Spinal cord (tissue), 10 donors: Measurements from ENCODE around the gene ESRRB. TPM values are rescaled to one million over a fixed set of nuclear protein-coding genes. Genes with fewer than 3 reads are reported as not detected.

ENCODE experiments used
- DNase-seq, 6 donors: peaks; one replicate each; pipeline versions ENCODE4 v3.0.0 to v3.0.0-alpha.2; 2013 to 2015; ENCODE audit warnings: low spot score in 6 of 6, low read depth in 4 of 6
- H3K27ac ChIP-seq: one replicate; pipeline ENCODE4 v1.5.1; 2013; ENCODE audit warnings: low read depth, low read length, control low read depth
- H3K27me3 ChIP-seq: one replicate; pipeline ENCODE4 v1.6.1; 2013; ENCODE audit warnings: low read length; ENCODE audit not compliant: control insufficient read depth, insufficient read depth
- H3K36me3 ChIP-seq: one replicate; pipeline ENCODE4 v1.6.1; 2013; ENCODE audit warnings: low read length; ENCODE audit not compliant: control insufficient read depth, insufficient read depth
- H3K4me1 ChIP-seq: one replicate; pipeline ENCODE4 v1.6.1; 2013; ENCODE audit warnings: low read length; ENCODE audit not compliant: control insufficient read depth, insufficient read depth
- H3K4me3 ChIP-seq: one replicate; pipeline ENCODE4 v1.5.1; 2013; ENCODE audit warnings: low read depth, low read length, control low read depth
- H3K9me3 ChIP-seq: one replicate; pipeline ENCODE4 v1.6.1; 2013; ENCODE audit warnings: low read length; ENCODE audit not compliant: control insufficient read depth, insufficient read depth
- WGBS: methylation state at CpG from one replicate; pipeline ENCODE4 v1.1.5; 2013; ENCODE audit warnings: missing lambda C conversion rate; ENCODE audit not compliant: insufficient coverage; 5-methylcytosine and 5-hydroxymethylcytosine counted together
- long read RNA-seq, 4 donors: transcript quantifications; one replicate each; lab custom pipeline, GENCODE V29; 2026
- polyA plus RNA-seq, 2 donors: library from polyadenylated mRNA; unstranded; fragments of 120-200 nt; gene quantifications; one replicate each; pipeline ENCODE4 v1.2.1, GENCODE V29; 2013; ENCODE audit not compliant: insufficient read length in 2 of 2
- total RNA-seq, 2 donors: library from RNA; depleted of rRNA in 1 of 2; stranded (reverse); fragments of 120-200 nt in 1 of 2; fragments of >200 nt in 1 of 2; gene quantifications; one replicate each; pipeline versions ENCODE4 v1.2.3 to v1.2.4, GENCODE V29; 2013 to 2014
- donor health status: healthy.

The ESRRB gene
- total RNA-seq (1 to 10 TPM in 1 of 2 donors, under 1 TPM in 1; 0.99 to 1.5 TPM), polyA plus RNA-seq (1 to 10 TPM; 5.6 TPM)
- long read RNA-seq, donor 1, full-length matches to known transcripts: 3 of 3 reads
- long read RNA-seq, donor 1, partial matches to known transcripts: 0 of 3 reads
- long read RNA-seq, donor 1, other reads (novel, unspliced or antisense): 0 of 3 reads
- long read RNA-seq, donor 2, partial matches to known transcripts: 0 of 2 reads
- long read RNA-seq, donor 2, other reads (novel, unspliced or antisense): 0 of 2 reads
- long read RNA-seq, donor 3, full-length matches to known transcripts: 2 of 2 reads
- long read RNA-seq, donor 3, partial matches to known transcripts: 0 of 2 reads
- long read RNA-seq, donor 3, other reads (novel, unspliced or antisense): 0 of 2 reads
- long read RNA-seq, donor 4: 0 reads

DNA sequence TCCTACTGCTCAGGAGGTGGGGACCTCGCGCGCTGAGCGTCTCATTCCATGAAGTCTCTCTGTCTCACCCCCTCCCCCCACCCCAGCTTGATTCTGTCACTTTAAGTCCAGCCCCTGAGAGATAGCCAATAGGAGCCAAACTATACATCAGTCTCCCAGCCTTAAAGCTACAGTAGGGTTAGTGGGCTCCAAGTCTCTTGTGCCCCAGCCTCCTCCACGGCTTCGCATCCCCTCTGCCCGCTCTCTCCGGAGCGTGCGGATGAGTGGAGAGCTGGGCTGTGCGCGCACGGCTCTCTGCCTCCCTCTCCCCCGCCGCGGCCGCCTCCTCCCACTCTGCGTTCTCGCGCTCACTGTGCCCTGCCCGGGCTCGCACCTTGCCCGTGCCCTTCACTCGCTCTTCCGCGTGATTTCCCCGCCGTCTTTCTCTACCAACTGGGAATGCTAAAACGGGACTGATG is at the start of gene ESRRB:
ESRRB (plus strand) TSS at position 191 of the 458 bp plus-strand sequence; CDS start at position 456, 265 bp downstream.
- peaks cover 21% of the 10 kb centered on the region for H3K4me1 ChIP-seq
- no peaks in the 10 kb centered on the region for H3K36me3 ChIP-seq
- H3K27ac ChIP-seq: no peak within 1 kb of the TSS
- H3K27me3 ChIP-seq: peaks cover 75% of the 10 kb centered on the region
- peak in 3 of 6 donors; percentile 17 to 82 (median 72) for DNase-seq
- WGBS: under 1% methylated on average over 25 of the region's 29 CpGs
- no peaks in the 10 kb centered on the region for H3K9me3 ChIP-seq
- H3K4me3 ChIP-seq: peak within 1 kb of the TSS; percentile 45

DNA sequence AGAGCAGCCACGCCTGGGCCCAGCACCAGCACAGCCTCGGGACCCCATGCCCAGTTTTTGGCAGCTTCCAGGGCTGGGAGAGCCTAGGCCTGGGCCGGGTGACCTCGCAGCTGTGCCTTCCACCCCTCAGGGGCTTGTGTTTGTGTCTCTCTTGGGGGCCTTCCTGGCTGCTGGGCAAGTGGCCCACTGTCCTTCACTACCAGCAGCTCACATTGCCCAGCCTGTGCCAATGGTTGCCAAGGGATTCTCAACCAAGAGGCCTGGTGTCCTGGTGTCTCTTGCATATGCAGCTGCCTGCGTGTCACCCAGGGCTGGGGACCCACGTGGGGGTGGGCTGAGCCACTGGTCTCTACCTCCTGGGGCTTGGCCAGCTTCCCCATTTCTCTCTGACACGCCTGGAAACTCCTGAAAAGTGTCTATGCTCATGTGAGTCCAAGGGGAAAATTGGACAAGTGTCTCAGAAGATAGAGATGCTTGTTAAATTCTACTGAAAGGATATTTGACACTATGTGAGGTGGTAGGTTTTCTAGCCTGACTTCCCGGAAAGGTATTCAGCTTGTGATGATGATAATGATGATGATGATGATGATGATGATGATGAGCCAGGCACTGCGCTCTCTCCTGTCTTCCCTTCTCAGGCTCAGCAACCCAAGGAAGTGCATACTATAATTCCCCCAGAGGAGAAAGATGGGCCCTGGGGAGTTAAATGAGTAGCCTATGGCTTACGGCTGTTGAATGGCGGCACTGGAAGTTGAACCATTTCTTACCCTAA is 48.8 kb upstream of the ESRRB start:
- no peaks in the 10 kb centered on the region for H3K36me3 ChIP-seq
- H3K4me3 ChIP-seq: no peak overlapping the region
- peaks cover 10% of the 10 kb centered on the region for H3K27me3 ChIP-seq
- H3K4me1 ChIP-seq: peaks cover 32% of the 10 kb centered on the region
- 56% methylated on average over 6 of the region's 11 CpGs for WGBS
- H3K9me3 ChIP-seq: no peaks in the 10 kb centered on the region
- DNase-seq: peak in 3 of 6 donors; percentile 35 to 70 (median 58)
- H3K27ac ChIP-seq: no peak overlapping the region

DNA sequence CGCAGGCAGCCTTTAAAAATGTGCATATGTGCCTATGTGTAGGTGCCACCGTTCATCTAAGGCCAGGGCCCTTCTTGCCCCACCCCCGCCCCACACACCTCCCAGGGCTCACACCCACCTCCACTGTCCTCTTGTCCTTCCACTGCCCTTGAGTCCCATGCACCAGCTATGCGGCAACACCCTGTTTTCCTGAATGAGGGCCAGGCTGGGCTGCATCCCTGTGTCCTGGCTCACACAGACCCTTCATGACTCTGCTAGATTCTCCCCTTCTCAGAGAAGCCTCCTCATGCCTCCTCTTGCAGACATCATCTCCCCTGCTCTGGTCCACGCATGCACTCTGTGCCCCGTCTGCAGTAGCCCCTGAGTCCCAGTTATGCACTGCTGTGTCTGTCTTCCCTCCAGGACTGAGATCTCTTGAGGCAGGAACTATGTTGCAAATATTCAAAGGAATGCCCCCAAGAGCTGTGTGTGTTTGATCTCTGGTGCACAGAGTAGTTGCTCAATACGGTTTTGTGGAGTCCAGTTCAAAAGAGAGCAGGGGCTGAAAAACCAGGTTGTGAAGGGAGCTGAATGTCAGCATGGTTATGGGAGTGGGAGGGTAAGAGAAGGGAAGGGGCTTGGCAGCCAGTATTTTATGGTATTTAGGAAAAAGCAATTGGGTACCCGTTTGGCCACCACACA is 47.3 kb upstream of the ESRRB start:
- H3K27ac ChIP-seq: no peak overlapping the region
- H3K27me3 ChIP-seq: peaks cover 10% of the 10 kb centered on the region
- DNase-seq: no peak
- H3K36me3 ChIP-seq: no peaks in the 10 kb centered on the region
- peaks cover 32% of the 10 kb centered on the region for H3K4me1 ChIP-seq
- no peaks in the 10 kb centered on the region for H3K9me3 ChIP-seq
- WGBS: 62% methylated on average over 5 of the region's 8 CpGs
- no peak overlapping the region for H3K4me3 ChIP-seq

DNA sequence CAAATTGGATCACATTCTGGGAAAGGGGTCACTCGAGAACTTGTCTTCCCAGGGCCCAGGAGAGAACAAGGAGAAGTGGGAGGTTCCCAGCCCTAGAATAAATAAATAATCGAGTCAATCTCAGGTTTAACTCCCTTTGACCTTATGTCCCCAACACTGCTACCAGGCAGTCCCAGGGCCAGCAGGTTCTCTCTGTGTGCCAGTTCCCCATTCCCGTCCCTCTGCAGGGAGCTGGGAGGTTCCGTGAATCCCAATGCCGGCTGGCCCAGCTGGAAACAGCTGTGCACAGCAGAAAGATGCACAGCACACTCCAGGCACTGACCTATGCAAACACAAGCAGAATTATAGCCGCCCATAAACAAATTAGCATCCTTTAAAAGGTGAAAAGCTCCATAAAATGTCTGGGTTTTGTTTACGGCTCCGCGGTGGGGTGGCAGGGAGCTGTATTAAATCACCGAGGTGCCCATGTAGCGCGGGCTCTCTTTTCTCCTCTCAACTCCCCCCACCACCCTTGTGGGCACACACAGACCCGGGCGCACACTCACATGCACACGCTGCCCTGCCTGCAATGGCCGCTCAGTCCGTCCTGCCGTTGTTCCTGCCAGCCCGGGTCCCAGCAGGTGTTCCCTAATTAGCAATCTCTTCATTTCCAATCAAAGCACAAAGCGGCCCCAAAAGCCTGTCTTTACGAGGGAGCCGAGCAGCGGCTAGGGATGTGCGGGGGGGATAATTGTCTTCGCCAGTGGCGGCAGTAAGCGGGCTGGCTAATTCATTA is 46.6 kb upstream of the ESRRB start:
- Histone ChIP-seq H3K27ac (no peak overlapping the region), H3K9me3 (no peaks in the 10 kb centered on the region), H3K27me3 (peaks cover 10% of the 10 kb centered on the region), H3K4me1 (peaks cover 32% of the 10 kb centered on the region), H3K4me3 (no peak overlapping the region), H3K36me3 (no peaks in the 10 kb centered on the region)
- 3% methylated on average over 18 of the region's 27 CpGs for WGBS
- peak in 3 of 6 donors; percentile 54 to 96 (median 55) for DNase-seq

DNA sequence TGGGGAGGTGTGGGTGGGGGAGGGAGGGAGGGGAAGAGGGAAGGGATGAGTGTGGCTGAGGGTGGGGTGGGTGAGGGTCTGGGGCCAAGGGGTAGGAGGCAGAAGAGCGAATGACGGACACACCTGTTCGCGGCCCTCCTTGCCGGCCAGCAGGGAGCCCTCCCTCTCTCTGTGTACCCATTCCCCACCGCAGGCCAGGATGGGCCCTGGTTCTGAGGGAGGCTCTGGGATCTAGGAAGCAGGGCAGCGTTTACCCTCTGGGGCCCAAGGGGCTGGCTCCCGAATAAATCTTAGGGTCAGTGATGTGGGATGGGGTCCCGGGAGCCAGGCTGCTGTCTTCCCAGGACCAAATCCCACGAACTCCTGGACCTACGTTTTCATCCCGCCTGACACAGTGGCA is 46.0 kb upstream of the ESRRB start:
- Histone ChIP-seq H3K4me1 (peaks cover 32% of the 10 kb centered on the region), H3K4me3 (no peak overlapping the region), H3K27ac (no peak overlapping the region), H3K9me3 (no peaks in the 10 kb centered on the region), H3K27me3 (peaks cover 10% of the 10 kb centered on the region), H3K36me3 (no peaks in the 10 kb centered on the region)
- WGBS: 44% methylated on average over 6 of the region's 12 CpGs
- no peak for DNase-seq

DNA sequence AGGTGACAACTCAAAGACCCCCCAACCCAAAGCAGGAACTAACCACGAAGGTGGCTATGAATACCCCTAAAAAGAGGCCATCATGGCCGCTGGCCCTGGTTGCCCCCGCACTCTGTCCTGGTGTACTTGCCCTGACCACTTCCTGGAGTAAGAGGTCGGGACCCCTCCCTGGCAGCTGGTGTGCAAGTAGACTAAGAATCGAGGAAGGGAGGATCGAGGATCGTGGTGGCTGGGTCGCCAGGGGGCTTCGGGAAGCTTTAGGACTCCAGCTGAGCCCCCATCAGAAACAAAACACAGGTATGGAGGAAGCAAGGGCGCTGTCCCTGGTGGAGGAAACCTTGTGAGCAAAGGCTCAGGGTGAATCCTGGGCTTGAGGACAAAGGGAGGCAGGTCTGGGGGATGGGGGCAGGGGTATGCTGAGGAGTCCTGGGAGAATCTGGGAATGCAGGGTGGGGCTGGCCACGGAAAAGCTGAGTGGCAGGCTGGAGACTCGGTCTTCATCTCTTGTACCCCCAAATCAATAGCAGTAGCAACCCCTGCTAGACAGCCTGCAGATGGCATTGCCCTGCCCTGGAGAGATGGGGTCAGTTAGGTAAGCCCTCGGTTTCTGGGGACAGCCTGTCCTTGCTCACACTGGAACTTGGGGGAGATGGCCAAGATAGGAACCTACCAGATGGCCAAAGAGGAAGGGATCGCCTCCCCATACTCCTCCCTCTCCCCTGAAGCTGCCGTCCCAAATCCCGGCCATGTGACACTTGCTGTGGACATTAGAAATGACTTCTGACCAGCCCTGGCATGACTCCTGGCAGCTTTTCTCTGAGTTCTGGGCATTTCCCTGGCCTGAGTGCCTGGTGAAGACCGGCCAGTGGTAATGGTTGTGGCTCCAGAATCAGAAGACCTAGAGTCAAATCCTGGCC is 45.3 kb upstream of the ESRRB start:
- peaks cover 10% of the 10 kb centered on the region for H3K27me3 ChIP-seq
- no peaks in the 10 kb centered on the region for H3K36me3 ChIP-seq
- peaks cover 32% of the 10 kb centered on the region for H3K4me1 ChIP-seq
- DNase-seq: no peak
- no peak overlapping the region for H3K27ac ChIP-seq
- 57% methylated on average over 13 of the region's 17 CpGs for whole genome bisulfite sequencing
- no peak overlapping the region for H3K4me3 ChIP-seq
- H3K9me3 ChIP-seq: no peaks in the 10 kb centered on the region

DNA sequence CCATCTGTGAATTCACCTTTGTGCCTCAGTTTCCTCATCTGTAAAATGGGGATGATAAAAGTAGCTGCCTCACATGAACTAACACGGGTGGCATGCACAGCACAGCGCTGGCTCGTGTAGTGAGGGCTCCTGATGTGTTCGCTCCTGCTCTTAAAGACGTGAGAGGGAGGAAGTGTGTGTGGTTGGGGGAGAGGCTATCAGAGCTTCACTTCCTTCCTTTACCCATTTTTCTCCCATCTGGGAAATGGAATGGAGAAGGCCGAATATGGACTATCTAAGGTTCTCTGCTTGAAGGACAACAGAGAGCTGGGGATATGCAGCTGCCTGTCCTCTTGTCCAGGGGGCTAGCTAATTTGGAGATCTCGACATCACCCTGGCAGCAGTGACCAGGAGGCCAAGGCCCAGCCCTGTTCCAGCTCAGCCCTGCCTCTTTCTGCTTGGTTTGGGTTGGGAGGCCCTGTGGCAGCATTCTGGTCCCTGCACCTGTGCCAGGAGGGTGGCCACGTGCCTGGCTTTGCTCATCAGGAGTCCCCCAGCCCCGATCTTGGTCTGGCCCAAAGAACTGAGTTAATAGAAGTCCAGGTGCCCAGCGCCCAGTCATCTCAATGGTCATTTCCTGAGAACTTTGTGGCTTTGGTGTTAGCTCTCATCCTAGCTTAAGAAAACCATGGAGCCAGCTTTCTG is 44.5 kb upstream of the ESRRB start:
- Histone ChIP-seq H3K9me3 (no peaks in the 10 kb centered on the region), H3K4me3 (no peak overlapping the region), H3K27ac (no peak overlapping the region), H3K4me1 (peaks cover 32% of the 10 kb centered on the region), H3K36me3 (no peaks in the 10 kb centered on the region), H3K27me3 (peaks cover 10% of the 10 kb centered on the region)
- DNase-seq: no peak
- 83% methylated on average over 8 of the region's 10 CpGs for WGBS

DNA sequence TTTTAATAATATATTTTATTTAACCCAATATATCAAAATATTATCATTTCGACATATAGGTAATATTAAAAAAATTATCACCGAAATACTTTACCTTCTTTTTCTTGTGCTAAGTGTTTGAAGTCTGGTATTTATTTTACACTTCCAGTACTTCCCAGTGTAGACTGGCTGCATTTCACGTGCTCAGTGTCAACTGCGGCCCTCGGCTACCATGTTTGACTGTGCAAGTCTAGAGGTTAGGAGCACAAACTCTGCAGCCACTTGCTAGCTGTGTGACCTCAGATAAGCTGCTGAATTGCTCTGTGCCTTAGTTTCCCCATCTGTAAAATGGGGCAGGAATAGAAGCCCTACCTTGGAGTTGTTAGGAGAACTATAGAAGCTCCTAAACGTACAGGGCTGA is 42.3 kb upstream of the ESRRB start:
- H3K27ac ChIP-seq: no peak overlapping the region
- 72% methylated on average over 3 of the region's 6 CpGs for WGBS
- H3K9me3 ChIP-seq: no peaks in the 10 kb centered on the region
- H3K36me3 ChIP-seq: no peaks in the 10 kb centered on the region
- no peak for DNase-seq
- H3K27me3 ChIP-seq: peaks cover 10% of the 10 kb centered on the region
- peaks cover 21% of the 10 kb centered on the region for H3K4me1 ChIP-seq
- no peak overlapping the region for H3K4me3 ChIP-seq
